Activated CD4-positive, alpha-beta memory T cell treated with anti-CD3 and anti-CD28 coated beads, Interleukin-2, amount 10 ng/mL, durations not matched to agents 7 days and 5 days (primary cell): ENCODE results near the gene PAX8. TPM values are rescaled to one million over a fixed set of nuclear protein-coding genes. Genes with fewer than 3 reads are reported as not detected.

Experiments used
- CTCF ChIA-PET: fragments of 350-600 bp; sonication (Branson Sonifier 250); formaldehyde crosslinking; loops from one replicate; lab custom pipeline; 2021; ENCODE audit warnings: antibody characterized with exemption, inconsistent platforms; lab: Charles Lee
- POLR2A ChIA-PET: fragments of 350-600 bp; sonication (Branson Sonifier 250); formaldehyde crosslinking; loops from one replicate; lab custom pipeline; 2021; ENCODE audit warnings: antibody characterized with exemption; lab: Charles Lee
- DNase-seq: peaks from one replicate; pipeline ENCODE4 v3.0.0-alpha.2; 2020
- H3K27ac Mint-ChIP-seq: one replicate; pipeline ENCODE4 v1.8.0; 2021; ENCODE audit warnings: mild to moderate bottlenecking, mixed read lengths
- H3K27me3 Mint-ChIP-seq: one replicate; pipeline ENCODE4 v1.8.0; 2021; ENCODE audit warnings: mixed read lengths
- H3K36me3 Mint-ChIP-seq: one replicate; pipeline ENCODE4 v1.8.0; 2021; ENCODE audit warnings: low read depth, mixed read lengths
- H3K4me1 Mint-ChIP-seq: one replicate; pipeline ENCODE4 v1.8.0; 2021; ENCODE audit warnings: mixed read lengths
- H3K4me3 Mint-ChIP-seq: one replicate; pipeline ENCODE4 v1.8.0; 2021; ENCODE audit warnings: mild to moderate bottlenecking, mixed read lengths
- H3K9me3 Mint-ChIP-seq: one replicate; pipeline ENCODE4 v1.8.0; 2021; ENCODE audit warnings: mixed read lengths
- total RNA-seq, 2 experiments: library from RNA; stranded (reverse); gene quantifications; one replicate each; pipeline ENCODE4 v1.2.3, GENCODE V29; 2021

The PAX8 gene
- total RNA-seq, 2 experiments from 2014 or later: 1.7 TPM

- Mint-ChIP-seq H3K4me3 (no peak overlapping the region), H3K27ac (no peak overlapping the region), H3K27me3 (peaks cover 60% of the 10 kb centered on the region), H3K9me3 (no peaks in the 10 kb centered on the region), H3K4me1 (peaks cover 10% of the 10 kb centered on the region), H3K36me3 (no peaks in the 10 kb centered on the region)
- ChIA-PET POLR2A (interaction anchor here (1.0 kb wide), 1 partner anchor 22 kb away, joined by 4 read pairs; no protein-coding TSS in a partner anchor), CTCF (interaction anchor here (0.6 to 2.2 kb wide), 8 partner anchors 9 to 593 kb away, joined by 3 to 19 read pairs (median 4); no protein-coding TSS in a partner anchor)
- DNase-seq: peak; percentile 32
Observed at GRCh38 chr2:113273027-113273551, 5.6 kb downstream of the PAX8 start.

DNA sequence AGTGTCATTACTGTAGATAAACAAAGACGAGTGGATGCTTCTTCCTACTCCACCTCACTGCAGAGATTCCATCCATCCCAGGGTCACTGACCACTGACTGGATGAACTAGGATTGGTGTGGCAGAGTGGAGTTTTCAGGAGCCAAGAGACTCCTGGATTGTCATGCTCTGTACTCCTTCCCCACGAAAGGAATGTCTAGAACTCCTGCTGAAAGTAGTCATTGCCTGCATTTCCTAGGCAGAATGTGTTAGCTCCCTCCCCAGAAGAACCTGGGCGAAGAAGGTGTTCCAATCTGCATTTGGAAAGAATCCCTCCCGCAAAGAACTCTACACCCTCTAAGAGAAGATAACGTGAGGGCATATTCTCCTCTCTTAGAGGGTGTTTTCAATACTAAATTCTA, 6.2 kb downstream of the PAX8 start:
- POLR2A ChIA-PET: interaction anchor here (1.0 kb wide), 1 partner anchor 21 kb away, joined by 4 read pairs; no protein-coding TSS in a partner anchor
- peaks cover 57% of the 10 kb centered on the region for H3K27me3 Mint-ChIP-seq
- H3K4me3 Mint-ChIP-seq: no peak overlapping the region

DNA sequence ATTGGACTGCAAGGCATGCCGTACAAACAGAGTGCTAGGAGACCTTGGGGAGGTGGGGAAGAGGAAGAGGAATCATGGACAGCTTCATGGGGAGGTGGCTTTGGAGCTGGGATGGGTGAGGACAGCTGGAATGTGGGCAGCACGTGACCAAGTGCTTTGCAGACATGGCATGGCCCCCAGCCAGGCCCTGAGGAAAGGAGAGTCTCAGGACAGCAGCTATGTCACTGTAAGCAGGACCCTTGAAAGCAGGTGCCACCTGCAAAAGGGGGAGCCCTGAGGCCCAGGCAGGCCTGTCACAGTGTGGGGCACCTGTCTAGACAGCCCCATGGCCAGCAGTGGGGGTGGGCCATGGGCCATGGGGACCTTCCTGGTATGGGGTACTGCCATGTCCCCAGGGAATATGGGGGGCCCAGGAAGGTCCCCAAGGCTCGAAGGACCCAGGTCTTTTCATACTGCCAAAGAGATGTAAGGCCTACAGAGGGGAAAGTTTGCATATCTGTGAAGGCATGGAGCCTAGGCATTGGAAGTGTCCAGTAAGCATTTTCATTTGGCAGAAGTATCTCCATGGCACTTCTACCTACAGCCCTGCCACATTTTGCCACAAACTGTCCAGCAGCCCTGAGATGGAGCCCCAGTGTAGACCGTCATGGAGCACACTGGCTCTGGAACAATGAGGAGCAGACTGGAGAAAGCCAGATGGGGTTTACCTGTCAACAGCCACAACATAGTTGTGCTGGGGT, 9.9 kb downstream of the PAX8 start:
- H3K27ac Mint-ChIP-seq: no peak overlapping the region
- peaks cover 6% of the 10 kb centered on the region for H3K4me1 Mint-ChIP-seq
- no peak overlapping the region for H3K4me3 Mint-ChIP-seq
- ChIA-PET POLR2A (interaction anchor here (1.4 kb wide), 1 partner anchor 9 kb away, joined by 3 read pairs; no protein-coding TSS in a partner anchor), CTCF (no interaction called here)
- no peaks in the 10 kb centered on the region for H3K9me3 Mint-ChIP-seq
- H3K36me3 Mint-ChIP-seq: peaks cover 13% of the 10 kb centered on the region
- peaks cover 26% of the 10 kb centered on the region for H3K27me3 Mint-ChIP-seq
- no peak for DNase-seq

More for the DNA sequence above, 6.2 kb downstream of the PAX8 start:
- Mint-ChIP-seq H3K4me1 (peaks cover 10% of the 10 kb centered on the region), H3K27ac (no peak overlapping the region), H3K9me3 (no peaks in the 10 kb centered on the region), H3K36me3 (no peaks in the 10 kb centered on the region)
- CTCF ChIA-PET: interaction anchor here (0.6 to 2.2 kb wide), 5 partner anchors 10 to 594 kb away, joined by 3 to 19 read pairs (median 5); no protein-coding TSS in a partner anchor
- no peak for DNase-seq

DNA sequence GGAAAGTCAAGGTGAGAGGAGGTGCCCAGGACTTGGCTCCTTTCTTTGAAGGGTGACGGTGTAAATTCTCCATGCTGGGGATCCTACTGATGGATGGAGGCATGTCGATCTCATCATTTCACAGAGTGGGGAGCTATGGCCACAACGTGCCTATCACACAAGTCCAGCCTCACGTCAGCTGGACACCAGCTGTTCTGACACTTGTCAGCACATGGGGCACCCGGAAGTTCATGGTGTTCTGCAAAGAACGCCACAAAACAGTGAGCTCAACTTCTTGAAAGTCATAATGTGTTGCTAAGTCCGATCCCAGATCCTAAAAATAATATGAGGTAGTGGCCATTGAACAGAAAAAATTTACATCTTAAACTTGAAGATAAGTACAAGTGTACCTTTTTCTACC, 12.3 kb downstream of the PAX8 start:
- H3K4me1 Mint-ChIP-seq: no peaks in the 10 kb centered on the region
- H3K36me3 Mint-ChIP-seq: peaks cover 13% of the 10 kb centered on the region
- CTCF ChIA-PET: no interaction called here
- DNase-seq: no peak
- H3K27ac Mint-ChIP-seq: no peak overlapping the region
- H3K9me3 Mint-ChIP-seq: no peaks in the 10 kb centered on the region
- H3K4me3 Mint-ChIP-seq: no peak overlapping the region
- POLR2A ChIA-PET: no interaction called here
- H3K27me3 Mint-ChIP-seq: peaks cover 7% of the 10 kb centered on the region

GRCh38 chr2:113264713-113265403, 13.9 kb downstream of the PAX8 start:
- Mint-ChIP-seq H3K36me3 (peaks cover 15% of the 10 kb centered on the region), H3K9me3 (no peaks in the 10 kb centered on the region), H3K27me3 (peaks cover 7% of the 10 kb centered on the region), H3K27ac (no peak overlapping the region), H3K4me3 (no peak overlapping the region), H3K4me1 (no peaks in the 10 kb centered on the region)
- POLR2A ChIA-PET: no interaction called here
- CTCF ChIA-PET: interaction anchor here (1.1 to 1.2 kb wide), 2 partner anchors 13 to 16 kb away, joined by 3 to 5 read pairs; no protein-coding TSS in a partner anchor
- DNase-seq: no peak

DNA sequence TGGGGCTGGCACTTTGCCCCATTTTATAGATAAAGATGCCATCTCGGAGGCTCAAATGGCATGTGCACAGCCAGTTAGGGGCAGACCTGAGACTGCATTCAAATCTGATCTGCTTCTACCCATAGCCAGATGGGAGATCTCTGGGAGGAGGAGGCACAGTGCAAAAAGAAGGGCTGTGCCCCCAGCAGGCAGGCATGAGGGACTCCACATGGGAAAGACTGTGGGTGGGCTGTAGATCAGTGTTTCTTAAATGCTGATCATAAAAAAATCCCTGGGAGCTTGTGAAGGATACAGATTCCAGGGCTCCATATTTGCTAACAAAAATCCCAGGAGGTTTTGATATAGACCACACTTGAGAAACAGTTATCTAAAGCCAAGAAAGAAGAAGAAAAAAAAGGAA, 15.2 kb downstream of the PAX8 start:
- H3K27me3 Mint-ChIP-seq: peaks cover 7% of the 10 kb centered on the region
- peaks cover 19% of the 10 kb centered on the region for H3K36me3 Mint-ChIP-seq
- ChIA-PET POLR2A (no interaction called here), CTCF (interaction anchor here (0.6 kb wide), 1 partner anchor 122 kb away, joined by 3 read pairs; no protein-coding TSS in a partner anchor)
- no peak for DNase-seq
- no peaks in the 10 kb centered on the region for H3K9me3 Mint-ChIP-seq
- peaks cover 2% of the 10 kb centered on the region for H3K4me1 Mint-ChIP-seq
- H3K27ac Mint-ChIP-seq: no peak overlapping the region
- no peak overlapping the region for H3K4me3 Mint-ChIP-seq

DNA sequence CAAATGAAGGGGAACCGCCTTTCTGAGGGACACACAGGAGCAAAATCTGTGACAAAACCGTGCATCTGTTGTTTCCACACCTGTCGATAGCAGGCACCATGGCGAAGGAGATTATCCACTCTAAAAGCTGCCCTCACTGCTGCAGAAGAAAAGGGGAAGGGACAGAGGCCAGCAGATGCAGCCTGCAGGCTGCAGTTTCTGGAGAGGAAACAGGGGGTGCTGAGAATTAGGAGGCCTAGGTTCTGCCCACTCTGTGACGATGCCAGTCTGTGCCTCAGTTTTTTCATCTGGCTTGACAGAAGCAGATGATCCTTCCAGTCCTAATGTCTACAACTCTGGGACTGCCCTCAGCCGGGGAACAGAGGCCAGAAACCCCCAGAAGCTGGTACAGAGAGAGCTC, 17.7 kb downstream of the PAX8 start:
- H3K4me1 Mint-ChIP-seq: peaks cover 9% of the 10 kb centered on the region
- peaks cover 28% of the 10 kb centered on the region for H3K36me3 Mint-ChIP-seq
- no peak overlapping the region for H3K27ac Mint-ChIP-seq
- no peaks in the 10 kb centered on the region for H3K9me3 Mint-ChIP-seq
- no peak overlapping the region for H3K4me3 Mint-ChIP-seq
- no peak for DNase-seq
- peaks cover 7% of the 10 kb centered on the region for H3K27me3 Mint-ChIP-seq
- ChIA-PET POLR2A (interaction anchor here (1.2 kb wide), 1 partner anchor 10 kb away, joined by 3 read pairs; no protein-coding TSS in a partner anchor), CTCF (interaction anchor here (0.7 kb wide), 1 partner anchor 144 kb away, joined by 3 read pairs; no protein-coding TSS in a partner anchor)

DNA sequence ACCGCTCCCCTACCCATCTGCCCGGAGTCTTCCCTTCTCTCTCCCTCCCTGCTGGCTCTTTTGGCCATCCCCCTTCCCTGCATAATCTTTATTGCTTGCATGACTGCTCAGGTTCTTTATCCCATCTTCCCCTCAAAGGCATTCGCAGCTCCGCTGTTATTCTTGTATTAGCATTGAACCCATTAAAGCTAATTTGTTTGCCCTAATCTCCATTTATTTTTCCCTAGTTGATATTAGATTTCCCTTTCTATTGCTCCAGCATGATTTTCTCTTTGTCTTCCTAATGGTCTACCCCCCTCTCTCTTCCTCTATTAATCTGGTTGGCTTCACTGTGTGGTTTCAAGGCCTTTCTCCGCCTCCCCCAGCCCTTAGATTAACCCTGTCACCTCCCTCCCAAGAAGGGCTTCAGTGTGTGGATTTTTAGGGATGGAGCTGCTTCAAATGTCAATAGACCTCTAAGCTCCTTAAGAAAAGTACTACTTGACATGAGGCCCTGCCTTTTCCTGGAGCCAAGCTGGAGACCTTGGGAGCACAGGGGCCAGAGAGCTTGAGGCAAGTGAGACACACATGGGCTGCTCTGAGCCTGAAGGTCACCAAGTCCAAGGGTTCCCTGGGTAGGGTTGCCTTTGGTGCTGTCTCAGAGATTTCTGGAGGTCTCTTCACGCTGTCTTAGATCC, 20.1 kb downstream of the PAX8 start:
- ChIA-PET POLR2A (no interaction called here), CTCF (no interaction called here)
- Mint-ChIP-seq H3K27me3 (peaks cover 2% of the 10 kb centered on the region), H3K9me3 (no peaks in the 10 kb centered on the region), H3K27ac (no peak overlapping the region), H3K4me3 (no peak overlapping the region), H3K36me3 (peaks cover 24% of the 10 kb centered on the region), H3K4me1 (peaks cover 27% of the 10 kb centered on the region)
- DNase-seq: no peak

DNA sequence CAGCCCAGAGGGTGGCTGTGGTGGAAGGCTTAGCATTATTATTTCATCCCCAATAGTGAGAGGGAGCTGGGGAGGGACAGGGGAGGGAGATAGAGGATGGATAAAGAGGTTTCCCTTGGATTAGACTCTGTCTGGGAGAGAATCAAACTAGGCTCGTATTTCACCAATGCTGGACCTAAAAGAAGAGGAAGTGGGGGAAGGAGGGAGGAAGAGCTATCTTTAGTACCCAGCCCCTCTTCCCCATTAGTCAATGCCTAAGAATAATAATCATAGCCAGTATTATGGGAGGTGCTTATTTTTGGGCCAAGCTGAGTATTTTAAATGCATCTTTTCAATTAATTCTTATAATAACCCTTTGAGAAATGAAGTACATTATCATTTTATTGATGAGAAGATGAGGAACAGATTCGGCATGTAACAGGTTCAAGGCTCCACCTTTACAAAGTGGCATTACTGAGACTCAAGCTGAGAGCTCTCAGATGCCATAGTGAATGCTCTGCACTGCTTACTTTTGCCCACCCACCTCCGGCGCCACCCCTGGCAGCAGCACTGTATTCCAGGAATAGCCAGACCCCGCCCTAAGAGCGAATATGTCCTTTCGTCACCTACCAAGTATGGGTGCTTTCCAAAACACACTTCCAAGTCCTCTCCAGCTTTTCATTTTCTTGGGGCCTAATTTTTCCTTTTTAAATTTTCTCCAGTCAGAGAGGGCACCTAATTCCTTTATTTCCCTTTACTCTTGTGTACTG, 21.0 kb downstream of the PAX8 start:
- no peak for DNase-seq
- CTCF ChIA-PET: interaction anchor here (1.0 to 2.1 kb wide), 3 partner anchors 9 to 132 kb away, joined by 3 to 7 read pairs (median 3); no protein-coding TSS in a partner anchor
- peaks cover 33% of the 10 kb centered on the region for H3K36me3 Mint-ChIP-seq
- H3K4me1 Mint-ChIP-seq: peaks cover 36% of the 10 kb centered on the region
- no peaks in the 10 kb centered on the region for H3K27me3 Mint-ChIP-seq
- no peaks in the 10 kb centered on the region for H3K9me3 Mint-ChIP-seq
- no peak overlapping the region for H3K4me3 Mint-ChIP-seq
- H3K27ac Mint-ChIP-seq: no peak overlapping the region
- POLR2A ChIA-PET: no interaction called here

GRCh38 chr2:113255140-113256070, 23.3 kb downstream of the PAX8 start:
- Mint-ChIP-seq H3K4me3 (no peak overlapping the region), H3K27me3 (no peaks in the 10 kb centered on the region), H3K4me1 (peaks cover 59% of the 10 kb centered on the region), H3K36me3 (peaks cover 33% of the 10 kb centered on the region), H3K27ac (no peak overlapping the region), H3K9me3 (no peaks in the 10 kb centered on the region)
- ChIA-PET CTCF (interaction anchor here (0.5 to 2.1 kb wide), 3 partner anchors 21 to 135 kb away, joined by 3 to 7 read pairs (median 3); no protein-coding TSS in a partner anchor), POLR2A (no interaction called here)
- no peak for DNase-seq

GRCh38 chr2:113253453-113253852, 25.3 kb downstream of the PAX8 start:
- H3K4me3 Mint-ChIP-seq: no peak overlapping the region
- POLR2A ChIA-PET: interaction anchor here (1.1 kb wide), 1 partner anchor 13 kb away, joined by 3 read pairs; no protein-coding TSS in a partner anchor

More at GRCh38 chr2:113253453-113253852, 25.3 kb downstream of the PAX8 start:
- Mint-ChIP-seq H3K4me1 (peaks cover 72% of the 10 kb centered on the region), H3K9me3 (no peaks in the 10 kb centered on the region), H3K27ac (peak overlapping the region; percentile 1), H3K36me3 (peaks cover 29% of the 10 kb centered on the region), H3K27me3 (no peaks in the 10 kb centered on the region)
- CTCF ChIA-PET: interaction anchor here (0.8 to 1.5 kb wide), 3 partner anchors 20 to 137 kb away, joined by 3 to 4 read pairs (median 4); no protein-coding TSS in a partner anchor
- no peak for DNase-seq
